ENCODE data around the gene CHST11. TPM values are rescaled to one million over a fixed set of nuclear protein-coding genes. Genes with fewer than 3 reads are reported as not detected.

CHST11 gene
- total and polyA plus RNA-seq, 2 donors from 2014 or later = 2.0 to 23.3 TPM

GRCh38 chr12:104521731-104522130 is 65.0 kb downstream of the CHST11 start:
- Histone ChIP-seq H3K9ac (ENCODE audit: low read length in 3 of 3) (no peak overlapping the region), H3K4me1 (ENCODE audit: control insufficient read depth in 2 of 3, insufficient read depth in 2 of 3, low read depth in 1 of 3, low read length in 3 of 3) (peaks cover 0 to 4% (median 3%) of the 10 kb centered on the region in 3 donors), H3K27me3 (ENCODE audit: control insufficient read depth, insufficient read depth, low read length) (no peaks in the 10 kb centered on the region), H3K36me3 (ENCODE audit: control insufficient read depth in 2 of 3, insufficient read depth in 3 of 3, low read length in 3 of 3) (no peaks in the 10 kb centered on the region), H3K4me3 (ENCODE audit: low read length in 3 of 3) (no peak overlapping the region), H3K9me3 (ENCODE audit: control insufficient read depth in 2 of 3, insufficient read depth in 1 of 3, low read length in 3 of 3) (no peaks in the 10 kb centered on the region), H3K27ac (ENCODE audit: low read depth in 2 of 2, low read length in 2 of 2) (no peak overlapping the region)
- FAIRE-seq (no peak), DNase-seq (no peak)
- intact Hi-C loops (cut with DNase I) = no loop called here
- no peak for TF ChIP-seq CTCF (IDR thresholded peaks at IDR 0.05; ENCODE audit: borderline replicate concordance, extremely low read depth, insufficient read depth)

- intact Hi-C loops (cut with DNase I) = no loop called here
- no peaks in the 10 kb centered on the region for H3K27me3 ChIP-seq (ENCODE audit: control insufficient read depth, insufficient read depth, low read length)
- H3K27ac ChIP-seq (ENCODE audit: low read depth in 2 of 2, low read length in 2 of 2) = no peak overlapping the region
- peaks cover 0 to 4% (median 3%) of the 10 kb centered on the region in 3 donors for H3K4me1 ChIP-seq (ENCODE audit: control insufficient read depth in 2 of 3, insufficient read depth in 2 of 3, low read depth in 1 of 3, low read length in 3 of 3)
- H3K4me3 ChIP-seq (ENCODE audit: low read length in 3 of 3) = no peak overlapping the region
- H3K9ac ChIP-seq (ENCODE audit: low read length in 3 of 3) = no peak overlapping the region
- DNase-seq (no peak), FAIRE-seq (no peak)
- no peaks in the 10 kb centered on the region for H3K36me3 ChIP-seq (ENCODE audit: control insufficient read depth in 2 of 3, insufficient read depth in 3 of 3, low read length in 3 of 3)
- TF ChIP-seq CTCF (IDR thresholded peaks at IDR 0.05; ENCODE audit: borderline replicate concordance, extremely low read depth, insufficient read depth) = no peak
- no peaks in the 10 kb centered on the region for H3K9me3 ChIP-seq (ENCODE audit: control insufficient read depth in 2 of 3, insufficient read depth in 1 of 3, low read length in 3 of 3)
Observed at GRCh38 chr12:104522985-104523722, 66.4 kb downstream of the CHST11 start.

- intact Hi-C loops (cut with DNase I) = no loop called here
Observed at GRCh38 chr12:104524034-104524832, 67.5 kb downstream of the CHST11 start.

More at GRCh38 chr12:104524034-104524832, 67.5 kb downstream of the CHST11 start:
- Histone ChIP-seq H3K9me3 (ENCODE audit: control insufficient read depth in 2 of 3, insufficient read depth in 1 of 3, low read length in 3 of 3) (no peaks in the 10 kb centered on the region), H3K27ac (ENCODE audit: low read depth in 2 of 2, low read length in 2 of 2) (no peak overlapping the region), H3K4me1 (ENCODE audit: control insufficient read depth in 2 of 3, insufficient read depth in 2 of 3, low read depth in 1 of 3, low read length in 3 of 3) (peaks cover 0 to 4% (median 3%) of the 10 kb centered on the region in 3 donors), H3K27me3 (ENCODE audit: control insufficient read depth, insufficient read depth, low read length) (no peaks in the 10 kb centered on the region), H3K36me3 (ENCODE audit: control insufficient read depth in 2 of 3, insufficient read depth in 3 of 3, low read length in 3 of 3) (no peaks in the 10 kb centered on the region), H3K9ac (ENCODE audit: low read length in 3 of 3) (no peak overlapping the region), H3K4me3 (ENCODE audit: low read length in 3 of 3) (no peak overlapping the region)
- DNase-seq = no peak
- FAIRE-seq = no peak
- no peak for TF ChIP-seq CTCF (IDR thresholded peaks at IDR 0.05; ENCODE audit: borderline replicate concordance, extremely low read depth, insufficient read depth)
